Esophagus mucosa (tissue), 1 donor: Measurements from ENCODE around the gene SH3BP4. TPM values are rescaled to one million over a fixed set of nuclear protein-coding genes. Genes with fewer than 3 reads are reported as not detected.
"Not testable (repeated sequence)": the region's sequence is repeated elsewhere in the genome, so short reads cannot be mapped to it uniquely, and the experiment has no call there.

Experiments
- ATAC-seq: fragments of 200-7000 bp; cut with Tn5 transposase; one replicate; pipeline ENCODE4 v1.9.1; 2020
- total RNA-seq: library from RNA; stranded (reverse); gene quantifications from one replicate; pipeline ENCODE4 v1.2.4, GENCODE V29; 2023
- donor health status: DM: yes; HTN: yes; CAD: no.

The SH3BP4 gene
- total RNA-seq, 1 donor from 2014 or later = 10.7 TPM

- ATAC-seq = peak; percentile 22
Measured at GRCh38 chr2:235043762-235044500, 92.1 kb downstream of the SH3BP4 start.

GRCh38 chr2:235044501-235045271 is 92.9 kb downstream of the SH3BP4 start:
- ATAC-seq = peak; percentile 11

- peak; percentile 41 for ATAC-seq
Measured at GRCh38 chr2:235045336-235045972, 93.6 kb downstream of the SH3BP4 start.

- ATAC-seq = no peak
Measured at GRCh38 chr2:235045973-235046343, 94.1 kb downstream of the SH3BP4 start.

GRCh38 chr2:235046589-235046988 is 94.8 kb downstream of the SH3BP4 start:
- no peak for ATAC-seq

- no peak for ATAC-seq
Measured at GRCh38 chr2:235047171-235048160, 95.6 kb downstream of the SH3BP4 start.

- no peak for ATAC-seq
Measured at GRCh38 chr2:235048549-235048948, 96.7 kb downstream of the SH3BP4 start.

- no peak for ATAC-seq
Measured at GRCh38 chr2:235049069-235049468, 97.3 kb downstream of the SH3BP4 start.

- no peak for ATAC-seq
Measured at GRCh38 chr2:235049719-235050118, 97.9 kb downstream of the SH3BP4 start.

- peak; percentile 94 for ATAC-seq
Measured at GRCh38 chr2:235050980-235051351, 99.1 kb downstream of the SH3BP4 start.

- ATAC-seq = peak; percentile 6
Measured at GRCh38 chr2:235051436-235052260, 99.8 kb downstream of the SH3BP4 start.

- ATAC-seq = no peak
Measured at GRCh38 chr2:235052514-235053354, 100.9 kb downstream of the SH3BP4 start.

- ATAC-seq = no peak
Measured at GRCh38 chr2:235053651-235054050, 101.8 kb downstream of the SH3BP4 start.

- ATAC-seq = no peak
Measured at GRCh38 chr2:235054475-235054874, 102.7 kb downstream of the SH3BP4 start.

GRCh38 chr2:235054919-235055318 is 103.1 kb downstream of the SH3BP4 start:
- ATAC-seq = no peak

- peak; percentile 40 for ATAC-seq
Measured at GRCh38 chr2:235055891-235056516, 104.2 kb downstream of the SH3BP4 start.

GRCh38 chr2:235056768-235057167 is 105.0 kb downstream of the SH3BP4 start:
- no peak for ATAC-seq

- not testable (repeated sequence) for ATAC-seq
Measured at GRCh38 chr2:235057616-235058015, 105.8 kb downstream of the SH3BP4 start.

- ATAC-seq = no peak
Measured at GRCh38 chr2:235059161-235059560, 107.3 kb downstream of the SH3BP4 start.

- ATAC-seq = no peak
Measured at GRCh38 chr2:235061656-235062055, 109.8 kb downstream of the SH3BP4 start.
